H1 (cell line): ENCODE results near the gene TGFBI. TPM values are rescaled to one million over a fixed set of nuclear protein-coding genes. Genes with fewer than 3 reads are reported as not detected.

ENCODE experiments used
- RNF2 ChIP-seq: fragments of 200-900, 300-1000 bp; sonication (generic); IDR thresholded peaks from 2 replicates; pipeline ENCODE4 v1.7.1; 2016; ENCODE audit warnings: borderline replicate concordance, low read depth, mild to moderate bottlenecking, antibody characterized with exemption, low read length; ENCODE audit not compliant: poor library complexity, severe bottlenecking; ENCODE audit errors: missing control alignments
- polyA plus RNA-seq, 7 experiments: library from polyadenylated mRNA; depleted of rRNA in 3 of 7; stranded (reverse) in 5 of 7; unstranded in 2 of 7; fragments of >200 nt in 5 of 7; fragments of 200-250 nt in 2 of 7; gene quantifications; 1 replicate in 5 of 7; 2 replicates in 1 of 7; 4 replicates in 1 of 7; pipeline versions ENCODE4 v1.2.1 to v1.2.3, GENCODE V29; 2011 to 2013; ENCODE audit warnings: missing spikeins in 2 of 7, mixed read lengths in 2 of 7
- total RNA-seq: library from RNA; stranded (reverse); fragmentation: NEBNext Ultra II Directional; extraction: Animal tissue kit (Norgen Biotek cat#: 25700); gene quantifications from 2 replicates; pipeline ENCODE4 v1.2.1, GENCODE V29; 2021

Gene TGFBI
- total and polyA plus RNA-seq, 2 of the 8 experiments (the other 6 are each of a cell fraction or from before 2014, with no cell fraction given) = 6.0 to 8.5 TPM

DNA sequence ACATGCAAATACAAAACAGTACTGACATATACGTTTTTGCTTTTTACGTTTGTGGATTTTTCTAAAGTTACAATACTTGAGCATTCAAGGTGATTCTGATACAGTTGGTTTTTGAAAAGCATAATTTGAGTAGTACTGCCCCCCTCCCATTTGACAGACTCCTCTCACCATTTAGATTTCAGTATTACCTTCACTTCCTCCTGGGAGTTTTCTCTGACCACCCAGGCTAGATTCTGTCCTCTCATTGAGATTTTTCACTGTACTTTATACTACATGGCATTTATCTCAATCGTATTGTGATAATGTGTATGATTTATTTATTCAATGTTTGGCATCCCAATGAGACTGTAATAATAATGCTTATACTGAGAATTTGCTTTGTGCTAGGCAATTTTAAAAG, 71.1 kb downstream of the TGFBI start (continued):
- TF ChIP-seq RNF2 = no peak
